K562 (cell line): ENCODE measurements around the gene E2F1. TPM values are rescaled to one million over a fixed set of nuclear protein-coding genes. Genes with fewer than 3 reads are reported as not detected.
A peak's percentile ranks its signal among the peaks of the same experiment; 100 is the strongest.

ENCODE experiments used
- JUN ChIP-seq, 2 experiments: sonication (generic) in 1 of 2; formaldehyde crosslinking in 1 of 2; IDR thresholded peaks; 2 replicates each; pipeline versions ENCODE4 v1.6.1 to v1.8.0; 2012 to 2022; ENCODE audit warnings: borderline replicate concordance in 2 of 2, mild to moderate bottlenecking in 2 of 2, improper control_type of control experiment in 1 of 2, low read depth in 1 of 2, low read length in 1 of 2, missing genetic modification reagents in 1 of 2
- POLR2B ChIP-seq: fragments of 450-650 bp; IDR thresholded peaks from 2 replicates; pipeline ENCODE4 v1.6.1; 2018; ENCODE audit warnings: low read depth; ENCODE audit not compliant: partially characterized antibody
- polyA plus RNA-seq, 8 experiments: library from polyadenylated mRNA; depleted of rRNA in 4 of 8; stranded (reverse) in 5 of 8; unstranded in 3 of 8; fragments of >200 nt; fragmentation: Nextera tagmentation in 2 of 8; fragmentation: Illumina TruSeq in 1 of 8; extraction: Ambion mirVana in 2 of 8; extraction: Trizol in 1 of 8; gene quantifications; 2 replicates each; pipeline versions ENCODE4 v1.2.1 to v1.2.3, GENCODE V29; 2011 to 2014; ENCODE audit warnings: inconsistent platforms in 1 of 8, missing spikeins in 1 of 8
- total RNA-seq, 7 experiments: library from RNA; depleted of rRNA in 6 of 7; stranded (reverse); fragments of >200 nt in 6 of 7; fragmentation: Illumina TruSeq in 2 of 7; extraction: Trizol in 2 of 7; gene quantifications; 2 replicates each; pipeline versions ENCODE4 v1.2.1 to v1.2.3, GENCODE V29; 2011 to 2021; ENCODE audit warnings: low replicate concordance in 1 of 7
- TF ChIP-seq, protein P1 (sequence below), 3 experiments: fragments of 200-800 bp in 1 of 3; sonication (Bioruptor generic) in 1 of 3; sonication (generic) in 1 of 3; formaldehyde crosslinking in 1 of 3; IDR thresholded peaks; 2 replicates each; pipeline versions ENCODE4 v1.6.1 to v1.8.0; 2016 to 2022; ENCODE audit warnings: mild to moderate bottlenecking in 2 of 3, missing compliant biosample characterization in 2 of 3, missing genetic modification characterization in 2 of 3, missing genetic modification reagents in 1 of 3
- TF ChIP-seq, protein P2 (sequence below): fragments of 450-650 bp; IDR thresholded peaks from 2 replicates; pipeline ENCODE4 v1.6.1; 2016
- TF ChIP-seq, protein P3 (sequence below): fragments of 450-650 bp; conservative IDR thresholded peaks from 2 replicates; pipeline ENCODE4 v1.6.1; 2016; ENCODE audit warnings: missing genetic modification characterization, low read depth, mild to moderate bottlenecking, missing compliant biosample characterization, moderate library complexity

The E2F1 gene
- total and polyA plus RNA-seq, 9 of the 15 experiments (the other 6 are each of a cell fraction or from before 2014, with no cell fraction given) = 0.14 to 30.6 (median 13.1) TPM

DNA sequence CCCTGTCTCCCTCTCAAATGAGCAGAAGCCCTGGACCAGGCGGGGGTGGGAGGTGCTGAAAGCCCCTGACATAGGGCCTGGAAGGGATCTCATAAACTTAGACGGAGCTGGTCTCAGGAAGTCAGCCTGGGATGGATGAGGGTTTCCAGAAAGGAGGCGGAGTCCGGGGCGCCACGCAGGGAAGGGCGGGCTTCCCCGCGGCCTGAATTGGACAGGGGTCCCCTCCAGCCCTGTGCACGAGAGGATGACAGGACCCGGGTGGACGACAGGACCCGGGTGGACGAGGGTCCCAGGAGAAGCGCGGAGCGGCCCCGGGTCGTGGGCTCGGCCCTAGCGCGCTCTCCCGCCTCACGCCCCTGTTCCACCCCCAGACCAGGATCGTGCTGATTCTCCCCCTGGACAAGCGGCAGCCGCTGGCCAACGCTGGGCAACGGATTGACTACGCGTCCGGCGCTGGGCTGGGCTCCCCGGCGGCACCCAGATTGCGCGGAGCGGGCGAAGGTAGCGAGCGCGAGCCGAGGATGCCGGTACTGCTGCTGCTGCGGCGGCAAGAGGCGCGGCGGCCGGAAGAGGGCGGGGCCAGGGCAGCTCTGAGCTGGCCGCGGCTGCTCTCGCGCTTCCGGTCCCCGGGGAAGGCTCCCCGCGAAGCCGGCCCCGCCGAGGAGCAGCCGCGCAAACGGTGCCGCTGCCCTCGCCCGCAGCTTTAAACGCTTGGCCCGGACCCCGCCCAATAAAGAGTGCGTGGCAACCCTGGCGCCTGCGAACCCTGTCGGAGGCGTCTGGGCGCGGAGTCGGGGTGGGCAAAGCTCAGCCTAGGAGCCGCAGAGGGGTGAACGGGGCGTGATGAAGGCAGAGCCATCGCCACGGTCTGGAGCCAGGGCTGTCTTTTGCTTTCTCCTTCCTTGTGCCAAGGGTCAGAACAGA, 22.8 kb downstream of the E2F1 start (continued):
- TF ChIP-seq, protein P1, sequence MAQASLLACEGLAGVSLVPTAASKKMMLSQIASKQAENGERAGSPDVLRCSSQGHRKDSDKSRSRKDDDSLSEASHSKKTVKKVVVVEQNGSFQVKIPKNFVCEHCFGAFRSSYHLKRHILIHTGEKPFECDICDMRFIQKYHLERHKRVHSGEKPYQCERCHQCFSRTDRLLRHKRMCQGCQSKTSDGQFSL (CRISPR knock-in tag; IDR thresholded peaks at IDR 0.05) = no peak
- TF ChIP-seq, protein P1 (tag; IDR thresholded peaks at IDR 0.05) = no peak
- TF ChIP-seq, protein P2, sequence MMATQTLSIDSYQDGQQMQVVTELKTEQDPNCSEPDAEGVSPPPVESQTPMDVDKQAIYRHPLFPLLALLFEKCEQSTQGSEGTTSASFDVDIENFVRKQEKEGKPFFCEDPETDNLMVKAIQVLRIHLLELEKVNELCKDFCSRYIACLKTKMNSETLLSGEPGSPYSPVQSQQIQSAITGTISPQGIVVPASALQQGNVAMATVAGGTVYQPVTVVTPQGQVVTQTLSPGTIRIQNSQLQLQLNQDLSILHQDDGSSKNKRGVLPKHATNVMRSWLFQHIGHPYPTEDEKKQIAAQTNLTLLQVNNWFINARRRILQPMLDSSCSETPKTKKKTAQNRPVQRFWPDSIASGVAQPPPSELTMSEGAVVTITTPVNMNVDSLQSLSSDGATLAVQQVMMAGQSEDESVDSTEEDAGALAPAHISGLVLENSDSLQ = no peak
- no peak for TF ChIP-seq JUN (IDR thresholded peaks at IDR 0.05; ENCODE audit: borderline replicate concordance, low read depth, low read length)
- no peak for TF ChIP-seq JUN (CRISPR knock-in tag; IDR thresholded peaks at IDR 0.05; ENCODE audit: borderline replicate concordance)
- peak; percentile 52 for TF ChIP-seq POLR2B
- TF ChIP-seq, protein P3, sequence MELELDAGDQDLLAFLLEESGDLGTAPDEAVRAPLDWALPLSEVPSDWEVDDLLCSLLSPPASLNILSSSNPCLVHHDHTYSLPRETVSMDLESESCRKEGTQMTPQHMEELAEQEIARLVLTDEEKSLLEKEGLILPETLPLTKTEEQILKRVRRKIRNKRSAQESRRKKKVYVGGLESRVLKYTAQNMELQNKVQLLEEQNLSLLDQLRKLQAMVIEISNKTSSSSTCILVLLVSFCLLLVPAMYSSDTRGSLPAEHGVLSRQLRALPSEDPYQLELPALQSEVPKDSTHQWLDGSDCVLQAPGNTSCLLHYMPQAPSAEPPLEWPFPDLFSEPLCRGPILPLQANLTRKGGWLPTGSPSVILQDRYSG = no peak
